ENCODE measurements around the gene SLC26A1. TPM values are rescaled to one million over a fixed set of nuclear protein-coding genes. Genes with fewer than 3 reads are reported as not detected.
A peak's percentile ranks its signal among the peaks of the same experiment; 100 is the strongest.

SLC26A1 gene
- total and polyA plus RNA-seq, 2 of the 13 experiments (the other 11 are each of a cell fraction or from before 2014, with no cell fraction given): 5.4 to 22.9 TPM

DNA sequence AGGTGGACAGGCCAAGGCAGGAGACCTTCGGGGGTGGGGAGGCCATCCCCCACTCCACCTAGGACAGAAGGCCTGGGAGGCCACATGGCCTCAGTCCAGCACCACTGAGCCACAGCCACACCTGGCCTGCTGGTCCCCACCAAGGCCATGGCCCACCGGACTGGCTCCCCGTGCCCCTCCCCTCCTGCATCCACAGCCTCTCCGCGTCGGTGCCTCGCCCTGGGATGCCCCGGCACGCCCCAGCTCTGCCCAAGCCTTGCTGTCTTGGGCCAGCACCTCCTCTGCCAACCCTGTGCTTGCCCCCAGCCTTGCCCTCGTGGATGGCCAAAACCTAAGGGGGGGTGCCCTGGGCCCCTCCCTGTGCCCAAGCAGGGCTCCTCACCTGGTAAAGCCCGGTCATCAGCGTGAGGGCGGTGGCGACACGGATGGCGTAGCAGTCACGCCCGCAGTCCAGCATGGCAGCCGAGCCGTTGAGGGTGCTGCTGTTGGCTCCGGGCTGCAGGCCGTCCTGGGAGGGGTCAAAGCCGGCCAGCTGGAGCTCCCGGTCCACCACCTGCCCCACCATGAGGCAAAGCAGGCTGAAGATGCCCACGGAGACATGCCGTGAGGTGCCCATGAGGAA, 2.3 kb downstream of the SLC26A1 start:
- peak; percentile 11; the same call in 1 of the 2 replicates for TF ChIP-seq RBFOX2 (IDR thresholded peaks at IDR 0.05; ENCODE audit: low read depth, low read length)
- TF ChIP-seq, protein P1, sequence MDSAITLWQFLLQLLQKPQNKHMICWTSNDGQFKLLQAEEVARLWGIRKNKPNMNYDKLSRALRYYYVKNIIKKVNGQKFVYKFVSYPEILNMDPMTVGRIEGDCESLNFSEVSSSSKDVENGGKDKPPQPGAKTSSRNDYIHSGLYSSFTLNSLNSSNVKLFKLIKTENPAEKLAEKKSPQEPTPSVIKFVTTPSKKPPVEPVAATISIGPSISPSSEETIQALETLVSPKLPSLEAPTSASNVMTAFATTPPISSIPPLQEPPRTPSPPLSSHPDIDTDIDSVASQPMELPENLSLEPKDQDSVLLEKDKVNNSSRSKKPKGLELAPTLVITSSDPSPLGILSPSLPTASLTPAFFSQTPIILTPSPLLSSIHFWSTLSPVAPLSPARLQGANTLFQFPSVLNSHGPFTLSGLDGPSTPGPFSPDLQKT (CRISPR knock-in tag; IDR thresholded peaks at IDR 0.05; ENCODE audit: borderline replicate concordance): no peak
- no peak for ATAC-seq
- peaks cover 53% of the 10 kb centered on the region for H3K4me1 ChIP-seq (ENCODE audit: insufficient read depth, low read length)
- POLR2A ChIA-PET: no interaction called here
- peak overlapping the region; percentile 99 for H3K4me2 ChIP-seq (ENCODE audit: low read depth, low read length)
- no peak for FAIRE-seq
- in situ Hi-C loops (cut with HindIII; ENCODE audit: extremely low pct_ligation_motif_present, low pct_unique_long_range_greater_than_20kb) (no loop called here), intact Hi-C loops (cut with micrococcal nuclease; ENCODE audit: unreplicated experiment) (no loop called here)
- no peaks in the 10 kb centered on the region; a peak in 1 of 5 replicates for H3K27me3 ChIP-seq (ENCODE audit: control insufficient read depth in 1 of 2, insufficient read depth in 2 of 2, low read length in 2 of 2)
- no peak for DNase-seq (ENCODE audit: low spot score)
- no peak overlapping the region for H3K9ac ChIP-seq (ENCODE audit: insufficient read depth, low read depth, low read length)
- H3K79me2 ChIP-seq (ENCODE audit: insufficient read depth, low read length): peaks cover 16% of the 10 kb centered on the region
- H3K36me3 ChIP-seq (replicated peaks in 1 of 2; ENCODE audit: control insufficient read depth in 1 of 2, insufficient read depth in 2 of 2, low read length in 2 of 2): peaks cover 9 to 15% of the 10 kb centered on the region in 2 experiments; a peak in 4 of 5 replicates
- CTCF ChIA-PET (ENCODE audit: low intra/inter-chr PET ratio, low total read pairs): no interaction called here
- H3K4me3 ChIP-seq (replicated peaks in 1 of 3; ENCODE audit: insufficient read depth in 1 of 3, low read depth in 2 of 3, low read length in 3 of 3): peak overlapping the region in 1 of 3 experiments; percentile 85; a peak in 1 of 6 replicates
- 95% methylated on average over 23 of the region's 26 CpGs for WGBS (ENCODE audit: low lambda C conversion rate)
- no peak overlapping the region for H3K27ac ChIP-seq (ENCODE audit: extremely low read length, insufficient read depth, low read length)
- H2AFZ ChIP-seq (ENCODE audit: low read length): no peak overlapping the region
- no TSS peak for BruUV-seq (replicated peaks)
- H3K9me3 ChIP-seq (ENCODE audit: low read length): no peaks in the 10 kb centered on the region
- no peaks in the 10 kb centered on the region for H4K20me1 ChIP-seq (ENCODE audit: insufficient read depth, low read length)

GRCh38 chr4:989722-990471, 3.3 kb downstream of the SLC26A1 start:
- POLR2A ChIA-PET: no interaction called here
- no peak overlapping the region for H2AFZ ChIP-seq (ENCODE audit: low read length)
- H3K27me3 ChIP-seq (ENCODE audit: control insufficient read depth in 1 of 2, insufficient read depth in 2 of 2, low read length in 2 of 2): no peaks in the 10 kb centered on the region; a peak in 1 of 5 replicates
- no TSS peak for BruUV-seq (replicated peaks)
- H3K36me3 ChIP-seq (replicated peaks in 1 of 2; ENCODE audit: control insufficient read depth in 1 of 2, insufficient read depth in 2 of 2, low read length in 2 of 2): peaks cover 9 to 15% of the 10 kb centered on the region in 2 experiments; a peak in 4 of 5 replicates
- peaks cover 16% of the 10 kb centered on the region for H3K79me2 ChIP-seq (ENCODE audit: insufficient read depth, low read length)
- peaks cover 53% of the 10 kb centered on the region for H3K4me1 ChIP-seq (ENCODE audit: insufficient read depth, low read length)
- H3K27ac ChIP-seq (ENCODE audit: extremely low read length, insufficient read depth, low read length): no peak overlapping the region
- DNase-seq (ENCODE audit: low spot score) (no peak), FAIRE-seq (no peak), ATAC-seq (no peak)
- H3K9me3 ChIP-seq (ENCODE audit: low read length): no peaks in the 10 kb centered on the region
- intact Hi-C loops (cut with micrococcal nuclease; ENCODE audit: unreplicated experiment): no loop called here
- no peak overlapping the region for H3K4me2 ChIP-seq (ENCODE audit: low read depth, low read length)
- in situ Hi-C loops (cut with HindIII; ENCODE audit: extremely low pct_ligation_motif_present, low pct_unique_long_range_greater_than_20kb): loop anchor here (5.0 to 10.0 kb wide), 2 partner anchors 58 to 175 kb away; partner anchors contain the start of genes GAK and TMEM175
- no peaks in the 10 kb centered on the region for H4K20me1 ChIP-seq (ENCODE audit: insufficient read depth, low read length)
- CTCF ChIA-PET (ENCODE audit: low intra/inter-chr PET ratio, low total read pairs): no interaction called here
- WGBS (ENCODE audit: low lambda C conversion rate): 96% methylated on average over 35 of the region's 58 CpGs
- no peak overlapping the region for H3K4me3 ChIP-seq (replicated peaks in 1 of 3; ENCODE audit: insufficient read depth in 1 of 3, low read depth in 2 of 3, low read length in 3 of 3)
- H3K9ac ChIP-seq (ENCODE audit: insufficient read depth, low read depth, low read length): no peak overlapping the region
- TF ChIP-seq NFE2 (CRISPR knock-in tag; IDR thresholded peaks at IDR 0.05) (no peak), RBM39 (IDR thresholded peaks at IDR 0.05; ENCODE audit: low read depth, low read length, poor library complexity, severe bottlenecking) (no peak), RBFOX2 (IDR thresholded peaks at IDR 0.05; ENCODE audit: low read depth, low read length) (peak; percentile 42; the same call in 1 of the 2 replicates), HNRNPL (IDR thresholded peaks at IDR 0.05; ENCODE audit: low read depth, low read length) (0 out of 2 replicates have a peak, but pooled peaks have one; percentile 50), ZSCAN9 (CRISPR knock-in tag; IDR thresholded peaks at IDR 0.05; ENCODE audit: borderline replicate concordance) (no peak), ZNF235 (CRISPR knock-in tag; IDR thresholded peaks at IDR 0.05; ENCODE audit: borderline replicate concordance) (no peak), SMAD1 (CRISPR knock-in tag; IDR thresholded peaks at IDR 0.05; ENCODE audit: borderline replicate concordance, low read depth) (no peak), ZNF230 (CRISPR knock-in tag; IDR thresholded peaks at IDR 0.05) (no peak)
- TF ChIP-seq, protein P2, sequence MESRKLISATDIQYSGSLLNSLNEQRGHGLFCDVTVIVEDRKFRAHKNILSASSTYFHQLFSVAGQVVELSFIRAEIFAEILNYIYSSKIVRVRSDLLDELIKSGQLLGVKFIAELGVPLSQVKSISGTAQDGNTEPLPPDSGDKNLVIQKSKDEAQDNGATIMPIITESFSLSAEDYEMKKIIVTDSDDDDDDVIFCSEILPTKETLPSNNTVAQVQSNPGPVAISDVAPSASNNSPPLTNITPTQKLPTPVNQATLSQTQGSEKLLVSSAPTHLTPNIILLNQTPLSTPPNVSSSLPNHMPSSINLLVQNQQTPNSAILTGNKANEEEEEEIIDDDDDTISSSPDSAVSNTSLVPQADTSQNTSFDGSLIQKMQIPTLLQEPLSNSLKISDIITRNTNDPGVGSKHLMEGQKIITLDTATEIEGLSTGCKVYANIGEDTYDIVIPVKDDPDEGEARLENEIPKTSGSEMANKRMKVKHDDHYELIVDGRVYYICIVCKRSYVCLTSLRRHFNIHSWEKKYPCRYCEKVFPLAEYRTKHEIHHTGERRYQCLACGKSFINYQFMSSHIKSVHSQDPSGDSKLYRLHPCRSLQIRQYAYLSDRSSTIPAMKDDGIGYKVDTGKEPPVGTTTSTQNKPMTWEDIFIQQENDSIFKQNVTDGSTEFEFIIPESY (CRISPR knock-in tag; IDR thresholded peaks at IDR 0.05): peak; percentile 49; the same call in 1 of the 2 replicates

Measured in HepG2 (cell line).